Bronchial epithelial cell (primary cell): Measurements from ENCODE around the gene PMEPA1. TPM values are rescaled to one million over a fixed set of nuclear protein-coding genes. Genes with fewer than 3 reads are reported as not detected.

Source experiments
- DNase-seq: peaks from one replicate; pipeline ENCODE4 v3.0.0-alpha.2; 2010; ENCODE audit warnings: low read depth
- FAIRE-seq: peaks from 2 replicates; lab custom pipeline; 2011; peaks lifted over from hg19 to GRCh38; lab: Jason Lieb, UNC
- H3K27me3 ChIP-seq: 2 replicates; pipeline ENCODE4 v1.5.1; 2011; ENCODE audit warnings: low read length; ENCODE audit not compliant: control insufficient read depth, insufficient read depth
- H3K36me3 ChIP-seq: 2 replicates; pipeline ENCODE4 v1.5.1; 2011; ENCODE audit warnings: low read length; ENCODE audit not compliant: control insufficient read depth, insufficient read depth
- H3K4me3 ChIP-seq: 2 replicates; pipeline ENCODE4 v1.5.1; 2011; ENCODE audit warnings: mild to moderate bottlenecking, low read depth, low read length, control low read depth
- total RNA-seq: library from RNA; depleted of rRNA; stranded (reverse); fragments of >200 nt; gene quantifications from 2 replicates; pipeline ENCODE4 v1.2.1, GENCODE V29; 2014
- TF ChIP-seq, protein P1 (sequence below): IDR thresholded peaks from 2 replicates; pipeline ENCODE4 v1.5.1; 2011; ENCODE audit warnings: mild to moderate bottlenecking, moderate library complexity, low read length, control low read depth, inconsistent platforms; ENCODE audit not compliant: insufficient read depth, severe bottlenecking

PMEPA1 gene
- total RNA-seq, 1 donor from 2014 or later: 51.1 TPM

DNA sequence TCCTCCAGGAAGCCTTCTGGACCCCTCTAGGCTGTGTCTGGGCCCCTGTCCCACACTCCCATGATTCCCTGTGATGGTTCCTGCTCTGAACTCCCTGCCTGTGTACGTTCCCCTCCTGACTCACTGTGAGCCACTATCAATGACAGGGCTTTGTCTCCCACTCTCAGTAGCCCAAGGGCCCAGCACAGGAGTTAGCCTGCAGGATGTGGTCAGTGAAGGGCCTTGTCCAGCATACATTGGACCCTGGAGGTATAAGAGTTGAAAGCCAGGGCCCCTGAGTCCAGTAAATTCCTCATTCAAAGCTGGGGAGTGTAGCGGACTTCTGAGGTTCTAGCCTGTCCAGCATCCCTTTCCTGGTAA, 108.6 kb downstream of the PMEPA1 start:
- no peak for FAIRE-seq
- no peak for DNase-seq
- TF ChIP-seq, protein P1, sequence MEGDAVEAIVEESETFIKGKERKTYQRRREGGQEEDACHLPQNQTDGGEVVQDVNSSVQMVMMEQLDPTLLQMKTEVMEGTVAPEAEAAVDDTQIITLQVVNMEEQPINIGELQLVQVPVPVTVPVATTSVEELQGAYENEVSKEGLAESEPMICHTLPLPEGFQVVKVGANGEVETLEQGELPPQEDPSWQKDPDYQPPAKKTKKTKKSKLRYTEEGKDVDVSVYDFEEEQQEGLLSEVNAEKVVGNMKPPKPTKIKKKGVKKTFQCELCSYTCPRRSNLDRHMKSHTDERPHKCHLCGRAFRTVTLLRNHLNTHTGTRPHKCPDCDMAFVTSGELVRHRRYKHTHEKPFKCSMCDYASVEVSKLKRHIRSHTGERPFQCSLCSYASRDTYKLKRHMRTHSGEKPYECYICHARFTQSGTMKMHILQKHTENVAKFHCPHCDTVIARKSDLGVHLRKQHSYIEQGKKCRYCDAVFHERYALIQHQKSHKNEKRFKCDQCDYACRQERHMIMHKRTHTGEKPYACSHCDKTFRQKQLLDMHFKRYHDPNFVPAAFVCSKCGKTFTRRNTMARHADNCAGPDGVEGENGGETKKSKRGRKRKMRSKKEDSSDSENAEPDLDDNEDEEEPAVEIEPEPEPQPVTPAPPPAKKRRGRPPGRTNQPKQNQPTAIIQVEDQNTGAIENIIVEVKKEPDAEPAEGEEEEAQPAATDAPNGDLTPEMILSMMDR: no peak
- H3K4me3 ChIP-seq: no peak overlapping the region
- H3K36me3 ChIP-seq: no peaks in the 10 kb centered on the region
- H3K27me3 ChIP-seq: peaks cover 4% of the 10 kb centered on the region

DNA sequence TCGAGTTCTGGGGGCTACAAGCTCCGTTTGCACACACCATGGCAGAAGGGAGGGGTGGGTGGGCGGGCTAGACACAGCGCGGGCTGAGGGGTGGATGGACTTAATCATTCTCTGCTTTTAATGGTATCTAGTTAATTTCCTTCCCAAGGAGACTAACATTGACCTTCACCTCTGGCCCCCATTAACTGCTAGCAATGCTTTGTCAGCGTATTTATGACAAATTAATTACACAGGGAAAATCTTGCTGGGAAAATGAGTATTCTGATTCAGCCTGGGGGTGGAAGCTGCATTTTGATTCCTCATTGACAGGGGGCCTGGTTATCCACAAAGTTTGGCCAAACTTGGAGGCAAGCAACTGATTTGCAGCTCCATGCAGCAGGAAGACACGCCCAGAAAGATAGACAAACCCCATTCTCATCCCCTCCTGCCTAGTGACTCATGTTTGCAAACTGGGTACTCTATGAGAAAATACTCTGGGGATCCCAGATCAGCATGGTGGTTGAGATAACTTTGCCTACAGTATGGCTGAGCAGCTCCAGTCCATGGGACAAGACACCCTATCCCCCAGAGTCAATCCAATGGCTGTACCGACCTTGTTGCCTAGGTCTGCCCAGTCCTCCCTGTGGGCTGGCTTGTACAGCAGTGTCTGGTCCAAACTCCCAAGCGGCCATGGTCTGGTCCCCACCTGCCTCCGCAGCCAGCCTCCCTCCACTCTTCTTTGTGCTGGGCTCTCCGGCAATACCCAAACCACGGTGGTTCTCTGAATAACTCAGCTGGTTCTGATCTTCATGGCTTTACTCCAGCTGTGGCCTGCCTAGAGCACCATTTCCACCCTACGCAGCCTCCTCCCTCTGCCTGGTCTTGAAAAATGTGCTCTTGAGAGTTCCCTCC, 109.2 kb downstream of the PMEPA1 start:
- no peaks in the 10 kb centered on the region for H3K36me3 ChIP-seq
- DNase-seq (no peak), FAIRE-seq (no peak)
- H3K4me3 ChIP-seq: no peak overlapping the region
- H3K27me3 ChIP-seq: peaks cover 4% of the 10 kb centered on the region
- TF ChIP-seq, protein P1: no peak

DNA sequence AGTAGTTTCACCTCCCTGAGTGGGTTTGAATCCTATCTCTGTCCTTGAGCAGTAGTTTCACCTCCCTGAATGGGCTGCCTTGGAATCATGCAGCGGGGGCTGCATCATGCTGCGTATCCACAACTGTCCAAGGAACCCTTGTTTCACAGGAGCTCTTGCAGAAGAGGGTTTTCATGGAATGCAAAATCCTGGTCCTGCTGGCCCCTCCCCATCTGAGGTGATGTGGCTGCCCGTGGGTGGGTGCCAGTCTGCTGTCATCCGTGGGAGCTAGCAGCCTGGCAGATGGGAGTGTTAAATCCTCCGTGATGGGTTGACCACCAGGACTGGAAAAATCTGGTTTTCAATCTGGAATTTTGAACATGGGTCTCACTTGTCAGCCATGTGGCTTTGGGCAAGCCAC, 111.3 kb downstream of the PMEPA1 start:
- peaks cover 4% of the 10 kb centered on the region for H3K27me3 ChIP-seq
- FAIRE-seq (no peak), DNase-seq (no peak)
- no peaks in the 10 kb centered on the region for H3K36me3 ChIP-seq
- H3K4me3 ChIP-seq: no peak overlapping the region
- TF ChIP-seq, protein P1: no peak

Other genes starting within 250 kb of the PMEPA1 start
- gene CTCFL, start 184.9 kb downstream of the PMEPA1 start, total RNA-seq: not detected in 2 replicates
- gene PCK1, start 148.9 kb downstream of the PMEPA1 start, total RNA-seq: not detected in 2 replicates
- not detected in 2 replicates for gene ZBP1, start 89.6 kb downstream of the PMEPA1 start, total RNA-seq